OCI-LY7 (cell line): ENCODE measurements around the gene ADCY1.

Experiments used
- CTCF ChIP-seq: fragments of 200-600 bp; sonication (generic); conservative IDR thresholded peaks from 2 replicates; pipeline ENCODE4 v1.5.1; 2014; ENCODE audit warnings: mild to moderate bottlenecking, antibody characterized with exemption, low read length, moderate library complexity, mixed read lengths
- EZH2phosphoT487 ChIP-seq: fragments of 200-600 bp; sonication (generic); IDR thresholded peaks from 2 replicates; pipeline ENCODE4 v1.6.1; 2018; ENCODE audit warnings: low read depth, borderline replicate concordance, mild to moderate bottlenecking, mixed run types, antibody characterized with exemption, low read length, moderate library complexity, mixed read lengths

DNA sequence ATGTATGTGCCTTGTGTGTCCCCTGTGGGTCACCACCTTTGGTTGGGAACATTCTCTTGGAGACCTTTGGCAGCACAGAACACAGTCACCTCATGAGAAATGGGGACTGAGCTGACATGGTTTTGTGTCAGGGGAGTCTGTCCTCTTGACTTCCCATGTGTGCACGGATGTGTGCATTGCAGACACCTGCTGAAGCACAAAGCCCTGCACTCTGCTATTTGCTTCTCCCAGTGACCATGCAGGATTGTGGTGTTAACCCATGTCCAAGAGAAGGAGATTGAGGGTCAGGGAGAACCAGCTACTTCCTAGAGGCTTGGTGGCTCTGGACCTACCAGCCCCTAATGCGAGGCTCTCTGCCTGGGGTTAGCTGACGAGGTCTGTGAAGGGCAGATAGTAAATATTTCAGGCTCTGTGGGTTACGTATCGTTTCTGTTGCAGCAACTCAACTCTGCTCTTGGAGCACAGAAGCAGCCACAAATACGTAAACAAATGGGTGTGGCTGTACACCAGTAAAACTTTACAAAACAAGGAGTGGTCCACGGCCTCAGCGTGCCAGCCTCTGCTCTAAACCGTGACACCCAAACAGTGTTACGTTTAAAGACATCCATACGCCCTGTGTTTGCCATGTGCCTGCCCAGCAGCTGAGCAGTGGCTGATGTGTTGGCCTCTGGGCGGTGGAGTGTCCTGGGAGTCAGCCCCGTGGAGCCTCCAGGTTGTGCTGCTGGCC, 51.7 kb downstream of the ADCY1 start:
- TF ChIP-seq CTCF: no peak
- TF ChIP-seq EZH2phosphoT487: no peak
